Femur (tissue), 1 donor: ENCODE results near the gene CHMP4B.

ENCODE experiments used
- DNase-seq: peaks from one replicate; pipeline ENCODE4 v3.0.0-alpha.2; 2017

Gene CHMP4B

GRCh38 chr20:33866398-33867100, 55.4 kb downstream of the CHMP4B start:
- no peak for DNase-seq

GRCh38 chr20:33868042-33868441, 56.9 kb downstream of the CHMP4B start:
- no peak for DNase-seq

DNA sequence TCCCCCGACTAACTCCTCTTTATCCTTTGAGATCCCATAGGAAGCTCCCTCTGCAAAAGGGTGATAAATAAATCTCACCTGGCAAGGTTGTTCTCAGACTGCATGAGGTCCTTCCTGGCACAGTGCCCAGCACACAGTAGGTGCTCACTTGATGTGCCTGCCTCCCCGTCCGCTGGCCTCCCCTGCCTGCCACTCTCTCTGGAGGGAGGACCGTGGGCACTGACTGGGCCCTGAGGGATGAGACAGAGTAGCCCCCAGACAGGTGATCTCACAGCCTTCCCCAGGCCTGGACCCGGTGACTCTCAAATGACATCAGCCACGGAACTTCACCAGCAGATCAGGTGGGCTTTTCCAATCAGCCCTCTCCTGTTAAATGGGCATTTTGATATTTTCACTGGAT, 57.4 kb downstream of the CHMP4B start:
- DNase-seq, result no peak

GRCh38 chr20:33869283-33869682, 58.1 kb downstream of the CHMP4B start:
- no peak for DNase-seq

- peak; percentile 50 for DNase-seq
These were observed 60.2 kb downstream of the CHMP4B start for GRCh38 chr20:33871362-33871761.

DNA sequence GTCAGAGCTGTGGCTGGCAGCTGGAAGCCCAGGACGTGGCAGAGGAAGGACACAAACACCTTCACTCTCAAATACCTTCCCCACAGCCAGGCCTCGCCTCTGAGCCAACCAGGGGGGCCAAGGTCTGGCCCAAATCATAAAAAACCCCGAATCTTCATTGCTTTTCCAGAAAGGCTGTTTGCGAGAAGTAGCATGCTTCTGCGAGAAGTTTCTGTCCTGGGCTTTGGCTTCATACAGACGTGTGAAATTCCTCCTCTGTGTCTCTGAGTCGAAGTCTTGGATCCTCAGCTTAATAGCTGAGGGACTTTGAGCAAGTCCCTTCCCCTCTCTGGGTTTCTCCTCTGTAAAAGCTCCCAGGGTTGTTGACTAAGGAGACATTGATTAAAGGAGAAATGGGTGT, 63.0 kb downstream of the CHMP4B start:
- no peak for DNase-seq

GRCh38 chr20:33875055-33875454, 63.9 kb downstream of the CHMP4B start:
- no peak for DNase-seq

DNA sequence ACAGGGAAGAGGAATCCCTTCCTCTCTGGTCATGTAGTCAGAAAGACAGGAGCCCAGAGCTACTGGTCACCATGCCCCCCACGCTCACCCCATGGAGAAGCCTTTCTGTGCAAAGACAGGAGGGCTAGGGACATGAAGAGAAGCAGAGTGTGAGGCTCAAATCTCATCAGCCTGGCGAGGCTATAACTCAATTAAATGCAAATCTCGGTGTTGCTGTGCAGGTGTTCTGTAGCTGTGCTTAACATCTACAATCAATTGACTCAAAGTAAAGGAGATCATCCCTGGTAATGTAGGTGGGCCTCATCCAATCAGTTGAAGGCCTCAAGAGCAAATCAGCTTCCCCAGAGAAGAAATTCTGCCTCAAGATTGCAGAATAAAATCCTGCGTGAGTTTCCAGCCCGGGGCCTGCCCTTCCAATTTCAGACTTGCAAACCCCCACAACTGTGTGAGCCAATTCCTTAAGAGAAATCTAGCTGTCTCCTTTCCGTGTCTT, 64.4 kb downstream of the CHMP4B start:
- no peak for DNase-seq

DNA sequence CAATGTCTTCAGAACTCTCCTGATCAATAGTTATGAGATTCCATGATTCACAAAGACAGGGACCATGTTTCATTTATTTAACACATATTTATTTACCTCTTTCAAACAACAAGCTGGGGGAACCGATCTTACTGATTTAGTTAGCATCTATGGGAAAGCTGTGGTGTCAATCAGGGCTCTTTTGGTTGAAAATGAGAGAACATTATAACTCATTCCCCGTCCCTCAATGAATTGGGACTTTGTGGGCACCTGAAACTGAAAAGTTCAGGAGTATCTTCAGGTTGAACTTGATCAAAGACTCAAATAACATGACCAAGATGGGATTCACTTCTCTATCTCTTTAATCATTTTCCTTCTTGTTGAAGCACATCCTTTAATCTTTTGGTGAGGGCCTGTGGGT, 67.4 kb downstream of the CHMP4B start:
- DNase-seq, result no peak

GRCh38 chr20:33880396-33880795, 69.2 kb downstream of the CHMP4B start:
- DNase-seq, result no peak

- DNase-seq, result no peak
These were observed 70.8 kb downstream of the CHMP4B start for GRCh38 chr20:33881989-33882388.

GRCh38 chr20:33882481-33882880, 71.3 kb downstream of the CHMP4B start:
- no peak for DNase-seq

- DNase-seq, result no peak
These were observed 72.0 kb downstream of the CHMP4B start for GRCh38 chr20:33883164-33883563.

- DNase-seq, result no peak
These were observed 73.5 kb downstream of the CHMP4B start for GRCh38 chr20:33884633-33885032.

GRCh38 chr20:33889312-33889711, 78.2 kb downstream of the CHMP4B start:
- DNase-seq, result no peak

- no peak for DNase-seq
These were observed 79.4 kb downstream of the CHMP4B start for GRCh38 chr20:33890557-33890956.

DNA sequence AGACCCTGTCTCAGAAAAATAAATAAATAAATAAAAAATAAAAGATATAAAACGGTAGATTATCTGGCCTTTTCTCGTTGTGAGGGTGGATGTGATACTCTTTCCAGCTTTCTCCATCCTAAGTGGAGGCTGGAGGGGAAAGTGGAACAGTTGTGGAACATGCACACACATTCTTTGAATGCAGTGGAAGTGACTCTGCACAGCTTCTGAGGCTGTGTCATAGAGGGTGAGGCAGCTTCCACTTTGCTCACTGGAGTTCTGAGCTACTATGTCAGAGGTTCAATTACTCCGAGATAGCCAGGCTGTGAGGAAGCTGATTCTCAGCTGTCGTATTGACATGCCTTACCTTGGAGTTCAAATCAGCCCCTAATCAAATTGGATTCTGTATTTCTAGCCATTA, 82.2 kb downstream of the CHMP4B start:
- DNase-seq, result no peak

- no peak for DNase-seq
These were observed 83.7 kb downstream of the CHMP4B start for GRCh38 chr20:33894798-33895197.

DNA sequence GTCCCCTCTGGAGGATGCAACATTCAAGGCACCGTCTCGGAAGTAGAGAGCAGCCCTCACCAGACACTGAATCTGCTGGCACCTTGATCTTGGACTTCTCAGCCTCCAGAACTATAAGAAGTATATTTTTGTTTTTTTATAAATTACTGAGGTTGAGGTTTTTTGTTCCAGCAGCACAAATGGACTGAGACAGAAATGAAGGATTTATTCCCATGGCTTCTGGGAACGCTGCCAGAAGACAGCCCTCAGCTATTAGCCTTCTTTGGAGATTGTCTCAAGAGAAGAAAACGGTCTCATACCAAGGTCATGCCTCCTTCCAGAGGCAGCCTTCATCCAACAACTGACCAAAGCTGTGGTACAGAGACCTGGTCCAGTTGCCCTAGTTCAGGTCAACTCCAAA, 85.4 kb downstream of the CHMP4B start:
- no peak for DNase-seq

- no peak for DNase-seq
These were observed 86.3 kb downstream of the CHMP4B start for GRCh38 chr20:33897313-33897912.

GRCh38 chr20:33899106-33899505, 88.0 kb downstream of the CHMP4B start:
- DNase-seq, result no peak

- DNase-seq, result no peak
These were observed 89.5 kb downstream of the CHMP4B start for GRCh38 chr20:33900521-33901131.

GRCh38 chr20:33901132-33901523, 90.0 kb downstream of the CHMP4B start:
- DNase-seq, result no peak

GRCh38 chr20:33902011-33902410, 90.9 kb downstream of the CHMP4B start:
- no peak for DNase-seq
